Measurements from ENCODE around the gene SLC38A3.

SLC38A3 gene

DNA sequence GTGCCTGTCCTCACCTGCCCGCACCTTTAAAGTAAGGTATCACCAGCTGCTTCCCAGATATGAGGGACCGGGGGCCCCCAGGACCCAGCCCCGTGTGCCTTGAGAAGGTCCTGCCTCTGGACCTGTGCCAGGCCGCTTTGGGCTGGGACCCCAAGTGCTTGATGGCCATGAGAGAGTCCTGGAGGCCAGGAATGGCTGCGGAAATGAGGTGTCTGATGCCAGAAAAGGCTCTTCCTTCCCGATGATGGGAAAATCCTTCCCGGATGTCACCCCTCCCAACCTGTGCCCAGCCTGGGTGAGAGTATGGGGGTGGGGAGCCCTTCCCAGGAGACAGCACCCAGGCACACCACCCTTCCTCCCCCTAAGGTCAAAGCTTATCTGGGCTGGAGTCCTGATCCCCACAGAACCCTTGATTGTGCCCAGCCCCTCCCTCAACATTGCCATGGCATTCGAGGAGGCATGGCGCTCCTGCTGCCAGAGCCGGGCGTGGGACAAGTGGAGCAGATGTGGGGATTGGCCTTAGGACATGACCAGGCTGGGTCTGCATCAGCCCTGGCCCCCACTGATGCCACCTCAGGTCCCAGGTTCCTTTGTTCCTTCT is 35.7 kb upstream of the SLC38A3 start:
- no peak for DNase-seq (ENCODE audit: low read depth)
- H3K4me3 ChIP-seq (ENCODE audit: low read length), result no peak overlapping the region
- TF ChIP-seq, protein P1, sequence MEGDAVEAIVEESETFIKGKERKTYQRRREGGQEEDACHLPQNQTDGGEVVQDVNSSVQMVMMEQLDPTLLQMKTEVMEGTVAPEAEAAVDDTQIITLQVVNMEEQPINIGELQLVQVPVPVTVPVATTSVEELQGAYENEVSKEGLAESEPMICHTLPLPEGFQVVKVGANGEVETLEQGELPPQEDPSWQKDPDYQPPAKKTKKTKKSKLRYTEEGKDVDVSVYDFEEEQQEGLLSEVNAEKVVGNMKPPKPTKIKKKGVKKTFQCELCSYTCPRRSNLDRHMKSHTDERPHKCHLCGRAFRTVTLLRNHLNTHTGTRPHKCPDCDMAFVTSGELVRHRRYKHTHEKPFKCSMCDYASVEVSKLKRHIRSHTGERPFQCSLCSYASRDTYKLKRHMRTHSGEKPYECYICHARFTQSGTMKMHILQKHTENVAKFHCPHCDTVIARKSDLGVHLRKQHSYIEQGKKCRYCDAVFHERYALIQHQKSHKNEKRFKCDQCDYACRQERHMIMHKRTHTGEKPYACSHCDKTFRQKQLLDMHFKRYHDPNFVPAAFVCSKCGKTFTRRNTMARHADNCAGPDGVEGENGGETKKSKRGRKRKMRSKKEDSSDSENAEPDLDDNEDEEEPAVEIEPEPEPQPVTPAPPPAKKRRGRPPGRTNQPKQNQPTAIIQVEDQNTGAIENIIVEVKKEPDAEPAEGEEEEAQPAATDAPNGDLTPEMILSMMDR (IDR thresholded peaks at IDR 0.05; ENCODE audit: insufficient read depth, low read depth, low read length, missing control alignments), result no peak

DNA sequence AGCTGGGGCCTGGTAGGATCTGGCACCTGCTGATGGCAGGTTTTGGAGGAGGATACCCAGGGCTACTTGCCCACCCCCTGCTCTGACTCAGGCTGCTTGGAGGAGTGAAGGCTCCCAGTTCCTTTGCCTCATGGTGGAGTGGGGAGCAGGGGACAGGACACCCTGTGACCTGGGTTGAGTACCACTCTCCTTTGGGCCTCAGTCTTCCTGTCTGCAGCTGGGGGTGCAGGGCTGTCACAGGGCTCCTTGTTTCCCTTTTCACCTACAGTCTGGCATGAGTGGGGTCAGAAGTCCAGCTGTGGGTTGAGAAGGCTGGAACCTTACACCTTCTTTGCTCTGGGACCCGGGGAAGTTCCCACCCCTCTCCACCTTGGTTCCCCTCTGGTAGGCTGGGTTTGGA is 35.2 kb upstream of the SLC38A3 start:
- TF ChIP-seq, protein P1 (IDR thresholded peaks at IDR 0.05; ENCODE audit: insufficient read depth, low read depth, low read length, missing control alignments), result no peak
- no peak overlapping the region for H3K4me3 ChIP-seq (ENCODE audit: low read length)
- DNase-seq (ENCODE audit: low read depth), result no peak

DNA sequence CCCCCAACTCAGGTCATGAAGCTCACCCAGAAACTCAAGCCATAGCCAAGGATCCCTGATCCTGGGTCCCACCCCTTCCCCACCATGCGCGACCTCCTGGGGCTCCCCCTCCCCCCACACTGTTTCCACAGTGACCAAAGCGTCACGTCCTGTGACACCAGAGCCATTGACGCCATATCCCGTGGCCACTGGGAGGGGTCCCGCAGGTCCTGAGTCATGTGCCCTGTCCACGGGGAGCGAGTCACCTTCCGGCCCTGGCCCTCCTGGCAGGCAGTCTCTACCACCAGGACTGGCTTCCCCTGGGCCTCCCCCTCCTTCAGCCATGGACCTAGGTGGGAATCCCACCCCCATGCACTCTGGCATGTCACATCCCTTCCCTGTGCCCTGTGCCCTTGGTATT is 34.4 kb upstream of the SLC38A3 start:
- TF ChIP-seq, protein P1 (IDR thresholded peaks at IDR 0.05; ENCODE audit: insufficient read depth, low read depth, low read length, missing control alignments), result no peak
- H3K4me3 ChIP-seq (ENCODE audit: low read length), result no peak overlapping the region
- DNase-seq (ENCODE audit: low read depth), result no peak

DNA sequence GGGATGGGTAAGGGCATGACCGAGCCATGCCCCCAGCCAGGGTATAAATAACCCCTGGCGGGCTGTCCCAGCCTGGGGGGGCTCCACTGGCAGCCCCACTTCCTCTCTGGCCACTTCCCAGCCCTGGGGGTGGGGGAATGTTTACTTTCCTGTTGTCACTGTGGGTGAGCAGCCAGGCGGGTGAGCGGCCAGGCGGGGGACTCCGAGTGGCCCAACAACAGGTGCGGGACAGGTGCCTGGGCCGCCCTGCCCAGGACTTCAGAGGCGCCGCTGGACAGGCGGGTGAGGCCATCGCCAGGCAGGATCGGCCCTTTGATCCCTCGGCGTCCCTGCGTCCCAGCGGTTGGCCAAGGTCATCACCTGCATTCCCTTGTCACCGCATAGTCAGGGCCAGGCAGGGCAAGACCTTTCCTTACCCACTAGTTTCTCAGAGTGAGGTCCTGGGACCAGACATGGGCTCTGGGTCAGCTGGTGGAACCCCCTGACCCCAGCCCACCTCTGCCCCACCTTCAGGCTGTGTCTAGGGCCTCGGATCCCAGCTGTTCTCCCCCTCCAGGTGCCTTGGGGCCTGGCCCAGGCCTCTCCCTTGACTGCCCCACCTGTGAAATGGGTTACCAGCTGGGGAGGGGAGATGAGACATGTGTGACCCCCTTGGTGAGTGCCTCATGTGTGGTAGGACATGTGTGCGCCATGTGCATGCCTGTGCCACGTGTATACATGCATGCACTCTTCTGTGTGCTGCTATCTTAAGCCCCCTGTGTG is 33.4 kb upstream of the SLC38A3 start:
- no peak for DNase-seq (ENCODE audit: low read depth)
- H3K4me3 ChIP-seq (ENCODE audit: low read length), result no peak overlapping the region
- TF ChIP-seq, protein P1 (IDR thresholded peaks at IDR 0.05; ENCODE audit: insufficient read depth, low read depth, low read length, missing control alignments), result no peak

DNA sequence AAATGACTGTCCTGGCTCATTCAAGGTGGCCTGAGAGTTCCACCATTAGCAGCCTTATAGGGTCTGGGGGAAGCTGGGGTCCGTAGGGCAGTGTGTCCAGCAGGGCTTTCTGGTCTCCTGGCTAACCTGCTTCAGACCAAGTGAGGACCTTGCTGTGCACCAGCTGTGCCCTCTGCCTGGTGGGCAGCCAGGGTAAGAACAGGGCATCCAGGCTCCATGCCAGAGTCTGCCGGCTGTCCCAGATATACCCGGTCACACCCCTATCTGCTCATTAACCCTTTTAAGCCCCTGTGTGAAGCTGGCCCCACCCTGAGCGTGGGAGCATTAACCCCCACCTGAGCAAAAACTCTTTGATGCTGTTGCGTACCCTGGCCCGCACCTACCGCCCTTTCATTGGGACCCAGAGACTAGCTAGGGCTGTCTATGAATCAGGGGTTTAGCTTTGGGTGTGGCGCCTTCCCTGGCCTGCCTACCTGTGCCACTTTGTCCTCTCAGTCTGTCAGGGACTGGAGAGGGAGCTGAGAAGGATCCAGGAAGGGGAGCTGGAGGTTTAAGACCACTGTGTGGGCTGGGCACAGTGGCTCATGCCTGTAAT is 32.3 kb upstream of the SLC38A3 start:
- DNase-seq (ENCODE audit: low read depth), result no peak
- TF ChIP-seq, protein P1 (IDR thresholded peaks at IDR 0.05; ENCODE audit: insufficient read depth, low read depth, low read length, missing control alignments), result no peak
- no peak overlapping the region for H3K4me3 ChIP-seq (ENCODE audit: low read length)

DNA sequence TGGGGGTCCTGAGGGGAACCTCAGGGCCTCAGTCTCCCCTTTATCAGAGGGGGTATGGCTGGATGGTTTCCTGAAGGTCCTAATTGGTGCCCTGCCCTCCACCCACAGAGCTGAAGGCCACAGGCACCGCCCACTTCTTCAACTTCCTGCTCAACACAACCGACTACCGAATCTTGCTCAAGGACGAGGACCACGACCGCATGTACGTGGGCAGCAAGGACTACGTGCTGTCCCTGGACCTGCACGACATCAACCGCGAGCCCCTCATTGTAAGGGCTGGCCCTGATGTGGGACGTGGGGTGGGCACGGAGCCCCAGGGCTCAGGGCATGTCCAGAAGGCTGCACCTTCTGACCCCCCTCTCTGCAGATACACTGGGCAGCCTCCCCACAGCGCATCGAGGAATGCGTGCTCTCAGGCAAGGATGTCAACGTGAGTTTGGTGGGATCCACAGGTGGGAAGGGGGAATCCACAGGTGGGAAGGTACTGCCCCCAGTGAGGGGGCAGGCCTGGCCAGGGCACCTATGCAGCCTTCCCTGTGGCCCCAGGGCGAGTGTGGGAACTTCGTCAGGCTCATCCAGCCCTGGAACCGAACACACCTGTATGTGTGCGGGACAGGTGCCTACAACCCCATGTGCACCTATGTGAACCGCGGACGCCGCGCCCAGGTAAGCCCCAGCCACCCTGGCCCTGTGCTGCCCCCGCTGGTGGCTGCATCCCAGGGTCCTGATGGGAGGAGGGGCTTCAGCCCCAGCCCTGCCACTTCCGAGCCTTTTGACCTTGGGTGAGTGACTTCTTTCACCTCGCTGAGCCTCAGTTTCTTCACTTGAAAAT is 31.2 kb upstream of the SLC38A3 start:
- no peak overlapping the region for H3K4me3 ChIP-seq (ENCODE audit: low read length)
- no peak for DNase-seq (ENCODE audit: low read depth)
- TF ChIP-seq, protein P1 (IDR thresholded peaks at IDR 0.05; ENCODE audit: insufficient read depth, low read depth, low read length, missing control alignments), result no peak
